T-helper 22 cell (primary cell): ENCODE results near the gene EFTUD2.
"Not testable (repeated sequence)": the region's sequence is repeated elsewhere in the genome, so short reads cannot be mapped to it uniquely, and the experiment has no call there.

Experiments
- DNase-seq: peaks from one replicate; pipeline ENCODE4 v3.0.0-alpha.2; 2020; ENCODE audit warnings: low read depth

The EFTUD2 gene

GRCh38 chr17:44848961-44849489, 50.2 kb downstream of the EFTUD2 start:
- no peak for DNase-seq

GRCh38 chr17:44848257-44848795, 50.9 kb downstream of the EFTUD2 start:
- DNase-seq, result no peak

- DNase-seq, result no peak
These were observed 51.7 kb downstream of the EFTUD2 start, which contains the start of gene HIGD1B for GRCh38 chr17:44847586-44847985. TSS of gene HIGD1B (plus strand) at chr17:44847883. CDS start at chr17:44848153, 270 bp downstream.

GRCh38 chr17:44846206-44846605, 53.0 kb downstream of the EFTUD2 start:
- DNase-seq, result no peak

GRCh38 chr17:44844390-44844830, 54.8 kb downstream of the EFTUD2 start:
- DNase-seq, result no peak

DNA sequence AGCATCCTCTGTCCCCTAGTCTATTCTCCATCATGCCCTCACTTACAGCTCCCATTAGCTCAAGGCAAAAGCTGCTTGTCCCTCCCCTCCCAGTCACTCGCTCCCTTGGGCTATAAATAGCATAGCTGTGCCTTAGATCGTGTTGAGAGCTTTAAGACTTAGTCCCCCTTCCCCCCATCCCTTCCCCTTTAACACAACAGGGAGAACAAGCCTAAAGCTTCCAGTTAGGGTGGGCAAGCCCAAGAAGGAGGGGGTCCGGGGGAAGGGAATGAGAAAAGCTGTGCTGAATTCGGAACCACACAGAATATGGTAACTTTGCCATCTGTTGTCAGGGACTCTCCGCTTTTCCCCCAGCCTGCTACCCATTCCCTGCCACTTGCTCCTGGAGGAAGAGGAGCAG, 56.5 kb downstream of the EFTUD2 start:
- no peak for DNase-seq

DNA sequence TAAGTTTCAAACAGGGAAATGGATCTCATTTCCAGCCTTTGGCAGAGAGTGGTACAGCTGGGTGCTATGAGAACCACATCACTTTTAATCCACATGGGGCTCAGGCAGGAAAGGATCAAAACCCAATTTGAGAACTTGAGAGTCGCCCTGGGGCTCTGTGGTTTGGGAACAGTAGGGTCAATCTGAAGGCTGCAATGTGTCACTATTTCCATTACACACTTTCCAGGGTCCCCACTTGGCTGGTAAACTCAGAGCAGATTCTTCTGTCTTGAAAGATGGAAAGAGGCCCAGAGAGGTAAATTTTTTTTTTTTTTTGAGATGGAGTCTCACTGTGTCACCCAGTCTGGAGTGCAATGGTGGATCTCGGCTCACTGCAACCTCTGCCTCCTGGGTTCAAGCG, 58.3 kb downstream of the EFTUD2 start:
- no peak for DNase-seq

GRCh38 chr17:44840274-44840673, 59.0 kb downstream of the EFTUD2 start:
- DNase-seq, result no peak

GRCh38 chr17:44837196-44837595, 62.0 kb downstream of the EFTUD2 start:
- no peak for DNase-seq

DNA sequence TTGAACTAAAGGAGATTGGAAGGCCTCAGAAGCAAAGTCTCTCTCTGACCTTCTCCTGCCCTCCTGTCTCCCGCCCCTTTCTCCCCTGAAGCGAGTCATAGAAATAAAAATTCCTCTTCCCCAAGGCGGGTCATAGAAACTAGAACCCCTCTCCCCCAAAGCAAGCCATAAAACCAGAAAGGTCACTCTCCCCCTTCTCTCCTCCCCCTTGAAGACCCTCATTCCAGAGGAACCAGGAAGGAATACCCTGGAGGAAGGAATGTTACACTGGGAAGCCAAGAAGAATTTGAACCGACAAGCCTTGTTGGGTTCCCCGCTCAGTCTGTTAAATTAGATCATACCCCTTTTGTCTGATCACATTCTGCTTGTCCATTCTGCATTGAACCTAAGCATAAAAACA, 66.4 kb downstream of the EFTUD2 start:
- DNase-seq, result no peak

- no peak for DNase-seq
These were observed 67.9 kb downstream of the EFTUD2 start for GRCh38 chr17:44831371-44831770.

GRCh38 chr17:44830359-44831288, 68.6 kb downstream of the EFTUD2 start:
- DNase-seq, result no peak

DNA sequence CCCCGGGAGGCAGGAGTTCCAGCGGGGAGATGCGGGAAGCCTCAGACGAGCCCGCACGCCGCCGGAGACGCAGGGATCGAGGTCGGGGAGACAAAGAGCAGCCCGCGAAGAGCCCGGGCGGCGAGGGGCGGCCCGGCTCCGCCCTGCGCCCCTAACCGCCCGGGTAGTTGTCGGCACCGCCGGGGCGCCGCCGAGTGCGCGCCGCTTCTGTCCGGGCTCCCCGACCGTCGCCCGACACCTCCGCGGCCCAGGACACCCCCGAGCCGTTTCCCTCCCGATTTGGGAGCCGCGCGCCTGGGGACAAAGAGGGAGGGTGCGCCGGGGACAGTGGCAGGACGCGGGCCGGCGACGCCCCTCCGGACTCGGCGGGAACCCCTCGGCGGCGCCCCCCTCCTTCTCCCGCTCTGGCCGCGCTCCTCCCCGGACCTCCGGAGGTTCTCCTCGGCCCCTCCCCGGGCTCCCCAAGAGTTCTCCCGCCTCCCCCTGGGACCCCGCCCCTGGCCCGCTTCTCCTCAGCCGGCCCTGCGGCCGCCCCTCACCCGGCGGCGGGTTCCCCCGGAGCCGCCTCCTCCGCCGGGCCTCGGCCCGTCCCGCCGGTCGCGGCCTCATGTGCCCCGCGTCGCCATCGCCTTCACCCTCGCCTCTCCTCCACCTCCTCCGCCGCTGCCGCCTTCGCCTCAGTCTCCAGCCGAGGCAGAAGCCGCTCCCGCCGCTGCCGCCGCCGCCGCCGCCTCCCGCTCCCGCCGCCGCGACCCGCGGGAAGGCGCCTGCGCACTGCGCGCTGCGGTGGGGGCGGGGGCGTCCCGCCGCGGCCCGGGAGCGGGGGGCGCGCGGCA, 69.5 kb downstream of the EFTUD2 start, which contains the start of gene GJC1:
Gene GJC1 (minus strand): TSS at position 765 of the 836 bp plus-strand sequence. CDS start 24,470 bp downstream, outside the sequence.
- DNase-seq, result no peak

DNA sequence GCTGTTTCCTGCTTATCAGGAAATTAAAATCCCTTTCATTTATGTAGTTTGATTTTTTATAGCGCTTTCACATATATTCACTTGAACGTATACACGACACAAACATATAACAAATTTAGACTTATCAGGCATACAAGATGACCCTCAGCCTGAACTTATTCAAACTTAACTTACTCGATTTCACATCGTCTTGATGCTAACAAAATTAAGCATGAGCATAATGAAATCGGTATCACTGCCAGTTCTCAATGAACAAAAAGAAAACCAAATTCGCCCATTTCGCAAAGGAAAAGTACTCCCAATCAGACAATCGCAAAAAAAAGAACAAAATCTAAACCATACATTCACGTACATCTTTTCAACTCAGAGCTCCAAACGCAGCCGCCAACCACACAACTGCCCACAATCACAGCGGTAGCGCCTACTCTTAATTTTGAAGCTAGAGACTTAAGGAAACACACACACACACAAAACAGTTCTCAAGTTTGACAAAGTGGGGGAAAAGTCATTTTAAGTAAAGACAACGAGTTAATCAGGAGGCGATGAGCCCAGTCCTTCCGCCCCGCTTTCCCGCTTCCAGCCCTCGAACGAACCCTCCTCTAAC, 70.2 kb downstream of the EFTUD2 start:
- no peak for DNase-seq

- no peak for DNase-seq
These were observed 71.4 kb downstream of the EFTUD2 start for GRCh38 chr17:44827863-44828262.

DNA sequence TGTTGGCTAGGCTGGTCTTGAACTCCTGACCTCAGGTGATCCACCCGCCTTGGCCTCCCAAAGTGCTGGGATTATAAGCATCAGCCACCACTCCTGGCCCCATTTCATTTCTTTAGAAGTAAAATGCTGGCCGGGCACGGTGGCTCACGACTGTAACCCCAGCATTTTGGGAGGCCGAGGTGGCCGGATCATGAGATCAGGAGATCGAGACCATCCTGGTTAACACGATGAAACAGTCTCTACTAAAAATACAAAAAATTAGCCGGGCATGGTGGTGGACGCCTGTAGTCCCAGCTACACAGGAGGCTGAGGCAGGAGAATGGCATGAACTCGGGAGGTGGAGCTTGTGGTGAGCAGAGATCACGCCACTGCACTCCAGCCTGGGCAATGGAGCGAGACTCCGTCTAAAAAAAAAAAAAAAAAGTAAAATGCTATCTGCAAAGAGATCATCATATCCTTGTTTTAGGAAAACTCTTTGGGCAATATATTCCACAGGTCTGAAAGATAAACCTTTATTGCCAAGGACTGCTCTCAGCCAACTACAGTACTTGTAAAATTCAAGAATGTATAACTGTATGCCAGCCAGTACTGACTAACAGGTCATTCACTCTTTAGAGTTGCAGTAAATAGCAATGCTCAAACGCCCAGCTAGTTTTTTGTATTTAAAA, 73.0 kb downstream of the EFTUD2 start:
- no peak for DNase-seq

- DNase-seq, result not testable (repeated sequence)
These were observed 74.0 kb downstream of the EFTUD2 start for GRCh38 chr17:44825236-44825635.

- no peak for DNase-seq
These were observed 78.5 kb downstream of the EFTUD2 start for GRCh38 chr17:44820631-44821212.

- not testable (repeated sequence) for DNase-seq
These were observed 80.7 kb downstream of the EFTUD2 start for GRCh38 chr17:44818508-44818907.

DNA sequence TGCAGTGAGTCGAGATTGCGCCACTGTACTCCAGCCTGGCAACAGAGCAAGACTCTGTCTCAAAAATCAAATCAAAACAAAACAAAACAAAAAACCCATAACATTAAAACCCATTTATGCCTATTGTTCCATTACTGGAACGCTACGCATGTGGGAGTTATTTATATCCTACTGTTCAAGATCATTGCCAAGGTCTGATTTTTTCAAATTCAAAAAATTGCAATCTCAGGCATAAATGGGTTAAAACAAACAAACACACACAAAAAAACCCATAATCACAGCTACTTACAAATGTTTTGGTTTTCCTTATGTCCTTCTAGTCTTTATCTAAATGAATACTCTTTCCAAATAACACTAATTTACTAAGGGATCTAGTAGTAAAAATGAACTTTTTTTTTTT, 87.0 kb downstream of the EFTUD2 start:
- no peak for DNase-seq
